Measurements from ENCODE around the gene CEP112. TPM values are rescaled to one million over a fixed set of nuclear protein-coding genes. Genes with fewer than 3 reads are reported as not detected.

The CEP112 gene
- total and polyA plus RNA-seq, 2 donors (not counting 3 experiments of a cell fraction or from before 2014, with no cell fraction given) = 1.5 to 25.3 TPM

GRCh38 chr17:66146394-66146793 is 45.5 kb downstream of the CEP112 start:
- TF ChIP-seq MYC (IDR thresholded peaks at IDR 0.05; ENCODE audit: low read depth, low read length) (no peak), EZH2 (IDR thresholded peaks at IDR 0.05; ENCODE audit: borderline replicate concordance, low read depth, low read length, severe bottlenecking) (no peak), JUN (IDR thresholded peaks at IDR 0.05; ENCODE audit: borderline replicate concordance, insufficient read depth, insufficient read length, low read depth) (no peak), POLR2AphosphoS5 (IDR thresholded peaks at IDR 0.05; ENCODE audit: insufficient read depth, low read depth, low read length) (no peak), POLR2A (IDR thresholded peaks at IDR 0.05; ENCODE audit: low read depth, low read length) (no peak), FOS (IDR thresholded peaks at IDR 0.05; ENCODE audit: borderline replicate concordance, insufficient read depth, low read length) (no peak), MAX (IDR thresholded peaks at IDR 0.05; ENCODE audit: insufficient read depth, insufficient read length) (no peak), CTCF (IDR thresholded peaks at IDR 0.05; ENCODE audit: extremely low read depth in 1 of 2, insufficient read depth in 1 of 2, low read depth in 1 of 2, low read length in 2 of 2) (no peak), GATA2 (IDR thresholded peaks at IDR 0.05; ENCODE audit: insufficient read depth, insufficient read length, low read depth, low read length) (no peak)
- ChIA-PET CTCF (no interaction called here), POLR2A (no interaction called here)
- no peaks in the 10 kb centered on the region for H3K4me1 ChIP-seq (ENCODE audit: control insufficient read depth, extremely low read depth, insufficient read depth, low read length)
- BruUV-seq (replicated peaks) = no TSS peak
- DNase-seq (ENCODE audit: low read depth, low spot score) = no peak
- H3K9me3 ChIP-seq (replicated peaks; ENCODE audit: control insufficient read depth, insufficient read depth, low read length) = no peaks in the 10 kb centered on the region
- H3K9me1 ChIP-seq (replicated peaks; ENCODE audit: control insufficient read depth, extremely low read depth, insufficient read depth, low read length) = no peaks in the 10 kb centered on the region
- no peak overlapping the region for H2AFZ ChIP-seq (ENCODE audit: low read depth, low read length)
- no peak for FAIRE-seq
- H3K4me2 ChIP-seq (ENCODE audit: insufficient read depth, low read length) = no peak overlapping the region
- H3K27me3 ChIP-seq (ENCODE audit: control insufficient read depth in 2 of 2, insufficient read depth in 2 of 2, low read length in 2 of 2) = no peaks in the 10 kb centered on the region
- no peak overlapping the region for H3K27ac ChIP-seq (ENCODE audit: insufficient read depth, low read depth, low read length)
- H3K36me3 ChIP-seq (ENCODE audit: control insufficient read depth in 2 of 2, extremely low read depth in 1 of 2, insufficient read depth in 2 of 2, low read length in 2 of 2) = no peaks in the 10 kb centered on the region
- no peak overlapping the region for H3K4me3 ChIP-seq (replicated peaks in 1 of 3; ENCODE audit: insufficient read depth in 1 of 3, low read depth in 1 of 3, low read length in 3 of 3)
- no peaks in the 10 kb centered on the region for H3K79me2 ChIP-seq (ENCODE audit: control insufficient read depth, insufficient read depth, low read length)
- intact Hi-C loops (cut with micrococcal nuclease) = no loop called here
- no peak overlapping the region for H3K9ac ChIP-seq (replicated peaks; ENCODE audit: extremely low read depth, insufficient read depth, low read length)
- H4K20me1 ChIP-seq (replicated peaks; ENCODE audit: control insufficient read depth, extremely low read depth, insufficient read depth, low read length) = no peaks in the 10 kb centered on the region
- dilution Hi-C loops (cut with MboI; ENCODE audit: extremely low pct_ligation_motif_present, low sequenced_read_pairs) = no loop called here

Data from endothelial cell of umbilical vein (primary cell).